HG03066 (cell line): ENCODE data around the gene LGALS8.
"Not testable (repeated sequence)": the region's sequence is repeated elsewhere in the genome, so short reads cannot be mapped to it uniquely, and the experiment has no call there.

Experiments used
- ATAC-seq: cut with Tn5 transposase; IDR thresholded peaks from one replicate; pipeline ENCODE4 v1.9.1; 2021; ENCODE audit warnings: low read depth; ENCODE audit not compliant: unreplicated experiment

The LGALS8 gene

DNA sequence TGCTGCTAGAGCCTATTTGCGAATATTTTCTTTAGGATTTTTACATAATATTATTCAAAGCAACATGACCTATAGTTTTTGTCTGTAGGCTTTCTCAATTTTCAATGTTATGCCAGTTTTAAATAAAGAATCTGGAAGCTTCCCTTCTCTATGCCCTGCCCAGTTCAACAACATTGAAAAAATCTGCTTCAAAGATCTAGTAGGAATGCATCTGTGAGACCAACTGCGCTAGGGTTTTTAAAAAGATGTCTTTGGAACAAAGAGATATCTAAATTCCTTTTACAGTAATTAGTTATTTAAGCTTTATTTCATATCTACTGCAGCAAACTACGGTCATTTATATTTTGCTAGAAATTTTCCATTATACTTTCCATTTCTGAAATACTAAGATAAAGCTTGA, 54.9 kb downstream of the LGALS8 start:
- no peak for ATAC-seq

DNA sequence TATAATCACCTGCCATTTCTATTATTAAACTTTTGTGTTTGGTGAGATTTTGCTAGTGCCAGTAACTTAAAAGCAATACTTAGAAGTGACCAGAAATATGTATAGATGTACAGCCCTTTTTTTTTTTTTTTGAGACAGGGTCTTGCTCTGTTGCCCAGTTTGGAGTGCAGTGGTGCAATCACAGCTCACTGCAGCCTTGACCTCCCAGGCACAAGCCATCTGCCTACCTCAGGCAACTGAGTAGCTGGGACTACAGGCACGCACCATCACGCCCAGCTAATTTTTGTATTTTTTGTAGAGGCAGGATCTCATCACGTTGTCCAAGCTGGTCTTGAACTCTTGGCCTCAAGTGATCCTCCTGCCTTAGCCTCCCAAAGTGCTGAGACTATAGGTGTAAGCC, 56.6 kb downstream of the LGALS8 start:
- not testable (repeated sequence) for ATAC-seq

DNA sequence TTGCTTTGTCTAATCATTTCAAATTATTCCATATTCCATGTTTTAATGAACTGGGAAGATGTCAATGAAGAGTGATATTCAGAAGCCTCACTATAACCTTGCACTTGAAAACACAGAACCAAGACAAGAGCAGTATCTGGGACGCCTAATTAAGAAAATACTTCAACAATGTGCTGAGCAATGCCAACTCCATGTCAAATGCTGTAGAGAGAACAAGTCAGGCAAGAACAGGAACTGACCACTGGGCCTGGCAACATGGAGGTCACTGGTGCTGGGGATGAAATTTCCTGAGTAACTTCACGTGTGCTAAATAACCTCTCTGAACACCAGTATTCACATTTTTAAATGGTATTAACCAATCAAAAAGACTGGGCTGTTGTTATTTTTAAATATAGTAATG, 57.7 kb downstream of the LGALS8 start:
- no peak for ATAC-seq

DNA sequence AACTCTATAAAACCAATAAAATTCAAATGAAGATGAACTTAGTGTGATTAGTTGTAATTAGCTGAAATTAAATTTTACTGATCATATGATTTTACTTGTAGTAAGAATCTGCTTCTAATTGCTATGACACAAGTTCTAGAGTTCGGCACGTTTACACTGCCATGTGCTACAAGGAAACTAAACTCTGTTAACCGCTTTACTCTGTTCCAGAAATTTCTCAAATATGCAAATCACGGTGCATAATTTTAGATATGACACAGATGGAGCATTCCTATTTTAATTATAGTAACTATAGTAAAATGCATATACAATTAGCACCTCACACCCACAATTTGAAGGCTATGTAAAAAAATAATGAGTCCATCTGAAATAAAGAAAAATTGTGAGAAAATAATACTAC, 65.7 kb downstream of the LGALS8 start:
- ATAC-seq = no peak

DNA sequence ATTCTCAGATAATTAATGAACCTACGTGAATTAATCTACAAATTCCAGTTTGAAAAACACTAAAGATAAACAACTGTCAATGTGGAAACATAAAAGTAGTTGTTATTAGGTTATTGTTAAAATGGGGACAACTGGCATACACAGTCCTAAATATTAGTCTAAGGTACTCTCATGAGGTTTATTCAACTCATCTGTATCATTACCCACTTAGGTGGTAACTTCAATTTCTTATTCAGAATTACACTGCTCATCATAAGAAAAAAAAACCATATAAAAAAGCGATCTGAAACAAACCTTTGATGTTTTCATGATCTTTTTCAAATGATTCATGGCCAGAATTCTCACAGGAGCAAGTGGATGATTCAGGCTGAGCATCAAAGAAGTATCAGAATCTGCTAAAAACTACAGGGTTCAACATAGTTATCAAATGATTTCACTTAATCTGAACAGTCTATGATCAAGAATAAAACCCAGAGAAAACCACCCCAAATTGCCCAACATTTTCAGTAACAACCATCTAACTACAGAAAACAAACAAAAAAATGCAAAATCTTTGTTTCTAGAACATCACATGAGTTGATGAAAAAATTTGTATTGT, 66.9 kb downstream of the LGALS8 start:
- ATAC-seq = no peak

DNA sequence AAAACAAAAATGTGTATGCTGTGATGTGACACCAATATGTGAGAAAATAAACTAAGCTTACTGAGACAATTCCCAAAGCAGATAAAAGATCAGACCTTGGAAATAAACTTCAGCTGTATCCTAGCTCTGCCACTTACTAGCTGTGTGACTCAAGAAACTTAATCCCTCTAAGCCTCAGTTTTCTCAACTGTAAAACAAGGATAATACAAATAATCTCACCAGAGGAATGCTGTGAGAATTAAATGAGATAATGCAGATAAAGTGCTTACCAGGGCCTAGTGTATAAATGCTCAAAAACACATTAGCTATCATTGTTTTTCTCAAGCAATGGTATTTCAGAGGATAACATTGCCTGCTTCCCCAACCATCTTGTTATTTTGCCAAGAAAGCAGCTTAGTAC, 78.4 kb downstream of the LGALS8 start:
- no peak for ATAC-seq
